ENCODE measurements around the gene SSTR5. TPM values are rescaled to one million over a fixed set of nuclear protein-coding genes. Genes with fewer than 3 reads are reported as not detected.

Gene SSTR5
- total RNA-seq, 1 donor from 2014 or later = not detected

- peaks cover 27% of the 10 kb centered on the region for H3K27me3 ChIP-seq
- DNase-seq = no peak
- ATAC-seq = no peak
- H3K9me3 ChIP-seq = no peaks in the 10 kb centered on the region
- intact Hi-C loops (cut with DNase I) = no loop called here
- no peaks in the 10 kb centered on the region for H3K4me1 ChIP-seq
- no peak overlapping the region for H3K27ac ChIP-seq
- H3K36me3 ChIP-seq = no peaks in the 10 kb centered on the region
- no peak overlapping the region for H3K4me3 ChIP-seq
- TF ChIP-seq, protein P1, sequence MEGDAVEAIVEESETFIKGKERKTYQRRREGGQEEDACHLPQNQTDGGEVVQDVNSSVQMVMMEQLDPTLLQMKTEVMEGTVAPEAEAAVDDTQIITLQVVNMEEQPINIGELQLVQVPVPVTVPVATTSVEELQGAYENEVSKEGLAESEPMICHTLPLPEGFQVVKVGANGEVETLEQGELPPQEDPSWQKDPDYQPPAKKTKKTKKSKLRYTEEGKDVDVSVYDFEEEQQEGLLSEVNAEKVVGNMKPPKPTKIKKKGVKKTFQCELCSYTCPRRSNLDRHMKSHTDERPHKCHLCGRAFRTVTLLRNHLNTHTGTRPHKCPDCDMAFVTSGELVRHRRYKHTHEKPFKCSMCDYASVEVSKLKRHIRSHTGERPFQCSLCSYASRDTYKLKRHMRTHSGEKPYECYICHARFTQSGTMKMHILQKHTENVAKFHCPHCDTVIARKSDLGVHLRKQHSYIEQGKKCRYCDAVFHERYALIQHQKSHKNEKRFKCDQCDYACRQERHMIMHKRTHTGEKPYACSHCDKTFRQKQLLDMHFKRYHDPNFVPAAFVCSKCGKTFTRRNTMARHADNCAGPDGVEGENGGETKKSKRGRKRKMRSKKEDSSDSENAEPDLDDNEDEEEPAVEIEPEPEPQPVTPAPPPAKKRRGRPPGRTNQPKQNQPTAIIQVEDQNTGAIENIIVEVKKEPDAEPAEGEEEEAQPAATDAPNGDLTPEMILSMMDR (IDR thresholded peaks at IDR 0.05) = no peak
These were observed 52.2 kb downstream of the SSTR5 start for GRCh38 chr16:1124795-1125194.

GRCh38 chr16:1125471-1125870, 52.9 kb downstream of the SSTR5 start:
- no peaks in the 10 kb centered on the region for H3K36me3 ChIP-seq
- no peak for DNase-seq
- no peaks in the 10 kb centered on the region for H3K4me1 ChIP-seq
- intact Hi-C loops (cut with DNase I) = no loop called here
- H3K27ac ChIP-seq = no peak overlapping the region
- peaks cover 20% of the 10 kb centered on the region for H3K27me3 ChIP-seq
- TF ChIP-seq, protein P1 (IDR thresholded peaks at IDR 0.05) = no peak
- H3K4me3 ChIP-seq = no peak overlapping the region
- H3K9me3 ChIP-seq = no peaks in the 10 kb centered on the region
- no peak for ATAC-seq

DNA sequence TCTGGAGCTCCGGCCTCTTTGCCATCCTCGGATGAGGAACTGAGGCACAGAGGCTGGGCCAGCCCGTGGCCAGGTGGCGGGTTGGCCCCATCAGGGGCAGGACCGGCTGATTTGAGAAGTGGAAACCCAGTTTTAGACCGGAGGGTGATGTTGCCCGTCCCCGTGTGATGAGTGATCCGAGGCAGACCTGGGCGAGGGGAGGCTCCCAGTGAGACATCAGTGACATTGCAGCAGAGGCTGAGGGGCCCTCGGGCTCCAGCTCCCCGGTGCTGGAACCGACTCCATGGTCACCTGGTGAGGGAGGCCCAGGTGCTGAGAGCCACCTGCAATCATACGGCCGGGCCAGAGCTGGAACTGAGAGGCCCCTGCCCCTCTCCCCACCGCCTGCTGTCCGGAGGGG, 53.5 kb downstream of the SSTR5 start:
- no peaks in the 10 kb centered on the region for H3K4me1 ChIP-seq
- H3K36me3 ChIP-seq = no peaks in the 10 kb centered on the region
- no peak for DNase-seq
- intact Hi-C loops (cut with DNase I) = no loop called here
- ATAC-seq = no peak
- no peak overlapping the region for H3K4me3 ChIP-seq
- H3K27me3 ChIP-seq = peaks cover 15% of the 10 kb centered on the region
- TF ChIP-seq, protein P1 (IDR thresholded peaks at IDR 0.05) = no peak
- H3K9me3 ChIP-seq = no peaks in the 10 kb centered on the region
- no peak overlapping the region for H3K27ac ChIP-seq

- no peaks in the 10 kb centered on the region for H3K9me3 ChIP-seq
- H3K27me3 ChIP-seq = peaks cover 13% of the 10 kb centered on the region
- no peak overlapping the region for H3K27ac ChIP-seq
- intact Hi-C loops (cut with DNase I) = no loop called here
- H3K4me3 ChIP-seq = no peak overlapping the region
- TF ChIP-seq, protein P1 (IDR thresholded peaks at IDR 0.05) = no peak
- DNase-seq (no peak), ATAC-seq (no peak)
- H3K4me1 ChIP-seq = no peaks in the 10 kb centered on the region
- no peaks in the 10 kb centered on the region for H3K36me3 ChIP-seq
These were observed 54.0 kb downstream of the SSTR5 start for GRCh38 chr16:1126586-1126985.

DNA sequence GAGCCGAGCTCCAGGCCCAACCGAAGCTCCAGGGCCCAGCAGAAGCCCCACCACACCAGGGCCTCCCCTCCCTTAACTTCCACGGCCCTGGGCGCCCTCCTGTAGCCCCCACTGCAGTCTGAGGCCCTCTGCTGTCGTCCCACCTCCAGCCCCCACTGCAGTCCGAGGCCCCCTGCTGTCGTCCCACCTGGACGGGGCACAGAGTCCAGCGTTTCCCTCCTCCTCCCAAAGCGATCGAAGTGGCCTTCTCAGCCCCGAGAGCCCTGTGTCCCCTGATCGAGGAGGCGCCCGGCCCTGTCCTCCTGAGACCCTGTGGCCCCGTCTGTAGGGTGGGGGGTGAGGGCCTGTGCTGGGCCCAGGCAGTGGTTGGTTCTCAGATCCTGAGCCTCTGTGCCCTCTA, 54.6 kb downstream of the SSTR5 start:
- TF ChIP-seq, protein P1 (IDR thresholded peaks at IDR 0.05) = no peak
- intact Hi-C loops (cut with DNase I) = no loop called here

More for the DNA sequence above, 54.6 kb downstream of the SSTR5 start:
- ATAC-seq (no peak), DNase-seq (no peak)
- no peak overlapping the region for H3K27ac ChIP-seq
- no peaks in the 10 kb centered on the region for H3K4me1 ChIP-seq
- H3K4me3 ChIP-seq = no peak overlapping the region
- H3K27me3 ChIP-seq = peaks cover 13% of the 10 kb centered on the region
- no peaks in the 10 kb centered on the region for H3K9me3 ChIP-seq
- no peaks in the 10 kb centered on the region for H3K36me3 ChIP-seq
